Suprapubic skin (tissue), 3 donors: ENCODE data around the gene EPHA8.

Source experiments
- CTCF ChIP-seq, 2 donors: fragments of 200-600 bp in 1 of 2; fragments of 450-650 bp in 1 of 2; sonication (generic) in 1 of 2; IDR thresholded peaks; one replicate each; pipeline ENCODE4 v1.5.1; 2016 to 2019; ENCODE audit warnings: antibody characterized with exemption in 2 of 2, mild to moderate bottlenecking in 1 of 2, moderate library complexity in 1 of 2
- POLR2A ChIP-seq, 2 donors: fragments of 450-650 bp; IDR thresholded peaks; one replicate each; pipeline ENCODE4 v1.6.1; 2017; ENCODE audit warnings: antibody characterized with exemption in 2 of 2, mild to moderate bottlenecking in 2 of 2, moderate library complexity in 2 of 2

- TF ChIP-seq POLR2A (IDR thresholded peaks at IDR 0.05) (no peak), CTCF (IDR thresholded peaks at IDR 0.05) (no peak)
These were observed 3.9 kb downstream of the EPHA8 start for GRCh38 chr1:22567197-22567596.
